GM10266 (cell line): Measurements from ENCODE around the gene MRC1.

Source experiments
- DNase-seq: peaks from one replicate; pipeline ENCODE4 v3.0.0; 2012; ENCODE audit errors: extremely low spot score
- TF ChIP-seq, protein P1 (sequence below): IDR thresholded peaks from 2 replicates; pipeline ENCODE4 v1.5.1; 2012; ENCODE audit warnings: mild to moderate bottlenecking, low read depth; ENCODE audit not compliant: control insufficient read depth, insufficient read depth; ENCODE audit errors: missing control alignments

MRC1 gene

GRCh38 chr10:17857040-17857439 lies 47.9 kb downstream of the MRC1 start:
- TF ChIP-seq, protein P1, sequence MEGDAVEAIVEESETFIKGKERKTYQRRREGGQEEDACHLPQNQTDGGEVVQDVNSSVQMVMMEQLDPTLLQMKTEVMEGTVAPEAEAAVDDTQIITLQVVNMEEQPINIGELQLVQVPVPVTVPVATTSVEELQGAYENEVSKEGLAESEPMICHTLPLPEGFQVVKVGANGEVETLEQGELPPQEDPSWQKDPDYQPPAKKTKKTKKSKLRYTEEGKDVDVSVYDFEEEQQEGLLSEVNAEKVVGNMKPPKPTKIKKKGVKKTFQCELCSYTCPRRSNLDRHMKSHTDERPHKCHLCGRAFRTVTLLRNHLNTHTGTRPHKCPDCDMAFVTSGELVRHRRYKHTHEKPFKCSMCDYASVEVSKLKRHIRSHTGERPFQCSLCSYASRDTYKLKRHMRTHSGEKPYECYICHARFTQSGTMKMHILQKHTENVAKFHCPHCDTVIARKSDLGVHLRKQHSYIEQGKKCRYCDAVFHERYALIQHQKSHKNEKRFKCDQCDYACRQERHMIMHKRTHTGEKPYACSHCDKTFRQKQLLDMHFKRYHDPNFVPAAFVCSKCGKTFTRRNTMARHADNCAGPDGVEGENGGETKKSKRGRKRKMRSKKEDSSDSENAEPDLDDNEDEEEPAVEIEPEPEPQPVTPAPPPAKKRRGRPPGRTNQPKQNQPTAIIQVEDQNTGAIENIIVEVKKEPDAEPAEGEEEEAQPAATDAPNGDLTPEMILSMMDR = no peak
- DNase-seq = no peak

DNA sequence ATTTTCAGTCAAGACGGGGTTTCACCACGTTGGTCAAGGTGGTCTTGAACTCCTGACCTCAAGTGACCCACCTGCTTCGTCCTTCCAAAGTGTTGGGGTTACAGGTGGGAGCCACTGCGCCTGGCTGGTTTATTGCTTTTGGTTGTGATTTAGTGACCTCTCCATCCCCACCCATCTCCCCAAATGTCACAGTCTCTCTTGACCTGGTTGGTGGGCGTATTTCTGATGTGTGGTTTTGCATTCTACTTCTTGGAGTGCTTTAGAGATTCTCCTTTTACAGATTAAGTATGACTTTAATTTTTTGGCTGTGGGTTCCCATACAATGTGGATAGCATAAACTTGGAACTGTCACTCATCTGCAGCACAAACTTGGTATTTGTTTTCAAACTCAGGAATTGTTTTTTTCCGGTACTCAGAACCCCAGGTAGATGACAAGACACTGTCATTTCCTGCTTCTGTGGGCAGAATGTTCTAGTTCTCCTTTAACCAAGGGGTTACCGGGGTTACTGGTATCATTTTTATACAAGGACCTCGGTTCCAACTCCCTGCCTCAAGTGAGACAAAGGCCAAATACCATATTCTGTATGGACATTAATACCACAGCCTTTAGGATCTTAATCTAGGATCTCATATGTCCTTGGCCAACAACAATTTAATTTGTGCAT lies 50.5 kb downstream of the MRC1 start:
- no peak for DNase-seq
- TF ChIP-seq, protein P1 = no peak

GRCh38 chr10:17861760-17862159 lies 52.6 kb downstream of the MRC1 start:
- TF ChIP-seq, protein P1 = no peak
- DNase-seq = no peak

DNA sequence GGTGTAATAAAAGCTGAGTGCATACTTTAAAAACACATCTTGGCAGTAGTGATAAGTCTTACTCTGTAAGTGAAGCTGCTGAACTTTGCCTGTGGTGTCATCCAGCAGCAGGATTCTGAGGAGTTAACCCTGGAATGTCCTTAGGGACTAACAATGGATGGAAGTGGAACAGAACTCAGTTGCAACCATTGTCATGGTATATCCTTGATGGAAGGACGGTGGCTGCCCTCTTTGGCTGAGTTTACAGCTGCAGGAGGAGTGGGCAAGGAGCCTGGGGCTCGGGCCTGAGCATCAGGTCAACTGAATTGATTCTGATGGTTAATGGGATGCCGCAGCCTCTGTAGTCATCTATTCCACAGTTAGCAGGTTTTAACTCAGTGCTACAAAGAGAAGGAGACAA lies 56.2 kb downstream of the MRC1 start:
- no peak for DNase-seq
- TF ChIP-seq, protein P1 = no peak

DNA sequence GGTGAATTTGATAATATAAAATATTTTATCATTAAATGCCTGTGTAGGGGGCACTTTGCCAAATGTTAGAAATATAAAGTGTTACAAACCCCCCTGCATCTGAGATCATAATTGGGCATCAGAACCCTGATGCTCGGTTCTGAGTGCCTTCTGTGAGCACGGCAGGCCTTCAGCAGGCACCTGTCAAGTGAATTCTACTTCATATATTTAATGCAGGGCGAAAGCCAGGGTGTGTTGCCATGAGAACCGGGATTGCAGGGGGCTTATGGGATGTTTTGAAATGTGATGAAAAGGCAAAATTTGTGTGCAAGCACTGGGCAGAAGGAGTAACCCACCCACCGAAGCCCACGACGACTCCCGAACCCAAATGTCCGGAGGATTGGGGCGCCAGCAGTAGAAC lies 57.2 kb downstream of the MRC1 start:
- no peak for DNase-seq
- TF ChIP-seq, protein P1 = no peak

GRCh38 chr10:17867056-17867455 lies 57.9 kb downstream of the MRC1 start:
- TF ChIP-seq, protein P1 = no peak
- no peak for DNase-seq

GRCh38 chr10:17871036-17871435 lies 61.9 kb downstream of the MRC1 start:
- DNase-seq = no peak
- TF ChIP-seq, protein P1 = no peak
